ENCODE data around the gene CTCF. TPM values are rescaled to one million over a fixed set of nuclear protein-coding genes. Genes with fewer than 3 reads are reported as not detected.

The CTCF gene
- total and polyA plus RNA-seq, 2 donors (not counting 3 experiments of a cell fraction or from before 2014, with no cell fraction given): 20.7 to 40.0 TPM

DNA sequence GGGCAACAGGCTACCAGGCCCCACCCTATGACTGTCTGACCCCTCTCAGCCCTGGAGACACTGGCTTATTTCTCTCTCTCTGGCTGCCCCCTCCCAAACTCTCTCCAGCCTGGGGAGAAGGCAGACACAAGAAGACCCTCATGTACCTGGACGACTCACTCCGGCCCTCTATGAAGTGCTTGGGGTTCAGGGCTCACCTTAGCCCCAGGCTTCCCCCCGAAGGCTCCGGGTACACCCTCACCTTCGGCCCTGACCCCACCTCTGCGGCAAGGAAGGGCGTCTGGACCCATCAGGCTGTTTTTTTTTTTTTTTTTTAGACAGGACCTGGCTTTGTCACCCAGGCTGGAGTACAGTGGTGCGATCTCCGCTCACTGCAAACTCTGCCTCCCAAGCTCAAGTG, 81.7 kb downstream of the CTCF start:
- Histone ChIP-seq H2AFZ (ENCODE audit: low read depth, low read length) (no peak overlapping the region), H3K4me1 (ENCODE audit: control insufficient read depth, extremely low read depth, insufficient read depth, low read length) (no peaks in the 10 kb centered on the region), H3K27me3 (ENCODE audit: control insufficient read depth in 2 of 2, insufficient read depth in 2 of 2, low read length in 2 of 2) (peaks cover 9 to 14% of the 10 kb centered on the region in 2 experiments), H3K36me3 (ENCODE audit: control insufficient read depth in 2 of 2, extremely low read depth in 1 of 2, insufficient read depth in 2 of 2, low read length in 2 of 2) (no peaks in the 10 kb centered on the region), H3K9ac (replicated peaks; ENCODE audit: extremely low read depth, insufficient read depth, low read length) (no peak overlapping the region), H3K9me1 (replicated peaks; ENCODE audit: control insufficient read depth, extremely low read depth, insufficient read depth, low read length) (no peaks in the 10 kb centered on the region), H3K9me3 (replicated peaks; ENCODE audit: control insufficient read depth, insufficient read depth, low read length) (no peaks in the 10 kb centered on the region), H3K79me2 (ENCODE audit: control insufficient read depth, insufficient read depth, low read length) (no peaks in the 10 kb centered on the region), H3K4me3 (replicated peaks in 1 of 3; ENCODE audit: insufficient read depth in 1 of 3, low read depth in 1 of 3, low read length in 3 of 3) (no peak overlapping the region), H3K27ac (ENCODE audit: insufficient read depth, low read depth, low read length) (no peak overlapping the region), H4K20me1 (replicated peaks; ENCODE audit: control insufficient read depth, extremely low read depth, insufficient read depth, low read length) (no peaks in the 10 kb centered on the region), H3K4me2 (ENCODE audit: insufficient read depth, low read length) (no peak overlapping the region)
- ChIA-PET POLR2A (interaction anchor here (0.7 kb wide), 2 partner anchors 10 to 76 kb away, joined by 3 to 4 read pairs; no protein-coding TSS in a partner anchor), CTCF (interaction anchor here (0.9 to 7.7 kb wide), 14 partner anchors 16 to 150 kb away, joined by 3 to 166 read pairs (median 6); partner anchors contain the start of genes ACD, CTCF, PARD6A and RIPOR1)
- no peak for DNase-seq (ENCODE audit: low read depth, low spot score)
- no peak for TF ChIP-seq POLR2AphosphoS5 (IDR thresholded peaks at IDR 0.05; ENCODE audit: insufficient read depth, low read depth, low read length)
- no TSS peak for BruUV-seq (replicated peaks)
- dilution Hi-C loops (cut with MboI; ENCODE audit: extremely low pct_ligation_motif_present, low sequenced_read_pairs) (no loop called here), intact Hi-C loops (cut with micrococcal nuclease) (loop anchor here (1.0 kb wide), 3 partner anchors 82 to 123 kb away; partner anchors contain the start of gene CTCF)
- peak; percentile 38 for FAIRE-seq

DNA sequence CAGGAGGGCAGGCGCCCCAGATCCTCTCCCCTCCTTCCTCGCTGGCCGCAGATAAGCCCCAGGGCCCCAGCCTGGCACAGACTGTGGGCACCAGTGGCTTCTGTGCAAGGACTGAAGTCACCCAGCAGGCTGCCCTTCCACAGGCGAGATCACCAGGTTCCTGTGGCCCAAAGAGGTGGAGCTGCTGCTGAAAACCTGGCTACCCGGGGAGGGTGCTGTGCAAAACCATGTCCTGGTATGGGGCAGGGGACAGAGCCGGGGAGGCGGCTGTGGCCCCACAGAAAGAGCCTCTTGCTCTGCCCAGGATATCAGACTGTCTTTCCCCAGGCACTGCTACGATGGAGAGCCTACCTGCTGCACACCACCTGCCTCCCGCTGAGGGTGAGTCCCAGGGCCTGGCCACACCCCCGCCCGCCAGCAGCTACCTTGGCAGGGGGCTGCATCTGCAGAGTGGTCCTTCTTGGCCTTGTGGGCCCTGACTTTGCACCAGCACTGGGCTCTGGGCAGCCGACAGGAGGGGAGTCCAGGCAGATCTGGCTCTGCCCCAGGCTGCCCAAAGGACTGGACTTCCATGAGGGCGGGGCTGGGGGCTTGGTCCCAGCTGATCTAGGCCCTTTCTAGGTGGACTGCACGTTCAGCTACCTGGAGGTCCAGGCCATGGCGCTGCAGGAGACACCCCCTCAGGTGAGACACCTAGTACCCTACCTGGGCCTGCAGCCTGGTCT, 83.2 kb downstream of the CTCF start:
- no peak for FAIRE-seq
- Histone ChIP-seq H3K36me3 (ENCODE audit: control insufficient read depth in 2 of 2, extremely low read depth in 1 of 2, insufficient read depth in 2 of 2, low read length in 2 of 2) (no peaks in the 10 kb centered on the region), H3K79me2 (ENCODE audit: control insufficient read depth, insufficient read depth, low read length) (no peaks in the 10 kb centered on the region), H3K27me3 (ENCODE audit: control insufficient read depth in 2 of 2, insufficient read depth in 2 of 2, low read length in 2 of 2) (peaks cover 22 to 29% of the 10 kb centered on the region in 2 experiments), H3K27ac (ENCODE audit: insufficient read depth, low read depth, low read length) (no peak overlapping the region), H3K4me3 (replicated peaks in 1 of 3; ENCODE audit: insufficient read depth in 1 of 3, low read depth in 1 of 3, low read length in 3 of 3) (no peak overlapping the region), H4K20me1 (replicated peaks; ENCODE audit: control insufficient read depth, extremely low read depth, insufficient read depth, low read length) (no peaks in the 10 kb centered on the region), H2AFZ (ENCODE audit: low read depth, low read length) (no peak overlapping the region), H3K9ac (replicated peaks; ENCODE audit: extremely low read depth, insufficient read depth, low read length) (no peak overlapping the region), H3K4me2 (ENCODE audit: insufficient read depth, low read length) (no peak overlapping the region), H3K9me3 (replicated peaks; ENCODE audit: control insufficient read depth, insufficient read depth, low read length) (no peaks in the 10 kb centered on the region), H3K4me1 (ENCODE audit: control insufficient read depth, extremely low read depth, insufficient read depth, low read length) (no peaks in the 10 kb centered on the region), H3K9me1 (replicated peaks; ENCODE audit: control insufficient read depth, extremely low read depth, insufficient read depth, low read length) (no peaks in the 10 kb centered on the region)
- TF ChIP-seq MYC (IDR thresholded peaks at IDR 0.05; ENCODE audit: low read depth, low read length) (no peak), EZH2 (IDR thresholded peaks at IDR 0.05; ENCODE audit: borderline replicate concordance, low read depth, low read length, severe bottlenecking) (no peak), POLR2AphosphoS5 (IDR thresholded peaks at IDR 0.05; ENCODE audit: insufficient read depth, low read depth, low read length) (no peak), FOS (IDR thresholded peaks at IDR 0.05; ENCODE audit: borderline replicate concordance, insufficient read depth, low read length) (no peak), JUN (IDR thresholded peaks at IDR 0.05; ENCODE audit: borderline replicate concordance, insufficient read depth, insufficient read length, low read depth) (no peak), GATA2 (IDR thresholded peaks at IDR 0.05; ENCODE audit: insufficient read depth, insufficient read length, low read depth, low read length) (no peak), POLR2A (IDR thresholded peaks at IDR 0.05; ENCODE audit: low read depth, low read length) (no peak)
- TF ChIP-seq, protein P1, sequence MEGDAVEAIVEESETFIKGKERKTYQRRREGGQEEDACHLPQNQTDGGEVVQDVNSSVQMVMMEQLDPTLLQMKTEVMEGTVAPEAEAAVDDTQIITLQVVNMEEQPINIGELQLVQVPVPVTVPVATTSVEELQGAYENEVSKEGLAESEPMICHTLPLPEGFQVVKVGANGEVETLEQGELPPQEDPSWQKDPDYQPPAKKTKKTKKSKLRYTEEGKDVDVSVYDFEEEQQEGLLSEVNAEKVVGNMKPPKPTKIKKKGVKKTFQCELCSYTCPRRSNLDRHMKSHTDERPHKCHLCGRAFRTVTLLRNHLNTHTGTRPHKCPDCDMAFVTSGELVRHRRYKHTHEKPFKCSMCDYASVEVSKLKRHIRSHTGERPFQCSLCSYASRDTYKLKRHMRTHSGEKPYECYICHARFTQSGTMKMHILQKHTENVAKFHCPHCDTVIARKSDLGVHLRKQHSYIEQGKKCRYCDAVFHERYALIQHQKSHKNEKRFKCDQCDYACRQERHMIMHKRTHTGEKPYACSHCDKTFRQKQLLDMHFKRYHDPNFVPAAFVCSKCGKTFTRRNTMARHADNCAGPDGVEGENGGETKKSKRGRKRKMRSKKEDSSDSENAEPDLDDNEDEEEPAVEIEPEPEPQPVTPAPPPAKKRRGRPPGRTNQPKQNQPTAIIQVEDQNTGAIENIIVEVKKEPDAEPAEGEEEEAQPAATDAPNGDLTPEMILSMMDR (IDR thresholded peaks at IDR 0.05; ENCODE audit: extremely low read depth in 1 of 2, insufficient read depth in 1 of 2, low read depth in 1 of 2, low read length in 2 of 2): no peak
- TF ChIP-seq, protein P2, sequence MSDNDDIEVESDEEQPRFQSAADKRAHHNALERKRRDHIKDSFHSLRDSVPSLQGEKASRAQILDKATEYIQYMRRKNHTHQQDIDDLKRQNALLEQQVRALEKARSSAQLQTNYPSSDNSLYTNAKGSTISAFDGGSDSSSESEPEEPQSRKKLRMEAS (IDR thresholded peaks at IDR 0.05; ENCODE audit: insufficient read depth, insufficient read length): no peak
- ChIA-PET POLR2A (interaction anchor here (0.7 kb wide), 1 partner anchor 98 kb away, joined by 3 read pairs; no protein-coding TSS in a partner anchor), CTCF (interaction anchor here (0.5 to 7.7 kb wide), 22 partner anchors 12 to 151 kb away, joined by 3 to 166 read pairs (median 5); partner anchors contain the start of genes ACD, CTCF, ENKD1 and PARD6A)
- no TSS peak for BruUV-seq (replicated peaks)
- no peak for DNase-seq (ENCODE audit: low read depth, low spot score)
- dilution Hi-C loops (cut with MboI; ENCODE audit: extremely low pct_ligation_motif_present, low sequenced_read_pairs) (no loop called here), intact Hi-C loops (cut with micrococcal nuclease) (no loop called here)

Measured in endothelial cell of umbilical vein (primary cell).